Left lung (tissue), 10 donors: ENCODE data around the gene GPR158. TPM values are rescaled to one million over a fixed set of nuclear protein-coding genes. Genes with fewer than 3 reads are reported as not detected.

Experiments
- ATAC-seq: fragments of 200-7000 bp; cut with Tn5 transposase; one replicate; pipeline ENCODE4 v1.9.1; 2020; ENCODE audit warnings: moderate library complexity
- DNase-seq, 4 donors: peaks; one replicate each; pipeline ENCODE4 v3.0.0-alpha.2; 2013 to 2020
- H3K27ac ChIP-seq, 2 donors: fragments of 200-600 bp; sonication (generic) in 1 of 2; one replicate each; pipeline versions ENCODE4 v1.5.0 to v1.8.0; 2020 to 2021
- H3K27me3 ChIP-seq, 2 donors: fragments of 200-600 bp; sonication (generic) in 1 of 2; one replicate each; pipeline versions ENCODE4 v1.5.0 to v1.8.0; 2020 to 2021
- H3K36me3 ChIP-seq, 2 donors: fragments of 200-600 bp; sonication (generic) in 1 of 2; one replicate each; pipeline versions ENCODE4 v1.5.0 to v1.8.0; 2020 to 2021
- H3K4me1 ChIP-seq, 2 donors: fragments of 200-600 bp; one replicate each; pipeline ENCODE4 v1.8.0; 2021
- H3K4me3 ChIP-seq, 2 donors: fragments of 200-600 bp; sonication (generic) in 1 of 2; one replicate each; pipeline versions ENCODE4 v1.5.0 to v1.8.0; 2020 to 2021; ENCODE audit warnings: mild to moderate bottlenecking in 1 of 2
- H3K9me3 ChIP-seq, 2 donors: fragments of 200-600 bp; sonication (generic) in 1 of 2; one replicate each; pipeline versions ENCODE4 v1.5.0 to v1.8.0; 2020 to 2021
- CTCF ChIP-seq, 2 donors: fragments of 200-600 bp; sonication (generic) in 1 of 2; IDR thresholded peaks; one replicate each; pipeline versions ENCODE4 v1.5.0 to v1.8.0; 2021; ENCODE audit warnings: antibody characterized with exemption in 2 of 2
- intact Hi-C, 2 donors: fragments of 100-400 bp; cut with DNase I; formaldehyde crosslinking; loops; one replicate each; pipeline versions ENCODE4 v1.11.2 to v1.14.2; 2022
- polyA plus RNA-seq, 6 donors: library from polyadenylated mRNA; unstranded; fragments of 120-200 nt; gene quantifications; one replicate each; pipeline ENCODE4 v1.2.1, GENCODE V29; 2013; ENCODE audit not compliant: insufficient read length in 6 of 6
- total RNA-seq, 2 donors: library from RNA; stranded (reverse); fragmentation: NEBNext Ultra II Directional; extraction: Animal tissue kit (Norgen Biotek cat#: 25700); gene quantifications; one replicate each; pipeline ENCODE4 v1.2.1, GENCODE V29; 2021
- donor health status: DM: no; HTN: yes; CAD: no.
- donor health status: DM: no; HTN: no; CAD: no.

GPR158 gene
- total and polyA plus RNA-seq, 8 donors = 0.05 to 1.5 (median 0.88) TPM

GRCh38 chr10:25504306-25504705, 329.5 kb downstream of the GPR158 start:
- Histone ChIP-seq H3K4me3 (no peak overlapping the region), H3K27me3 (no peaks in the 10 kb centered on the region), H3K4me1 (no peaks in the 10 kb centered on the region), H3K9me3 (no peaks in the 10 kb centered on the region), H3K27ac (no peak overlapping the region), H3K36me3 (no peaks in the 10 kb centered on the region)
- no peak for ATAC-seq
- no peak for TF ChIP-seq CTCF (IDR thresholded peaks at IDR 0.05)
- no peak for DNase-seq
- intact Hi-C loops = no loop called here

- no peak overlapping the region for H3K27ac ChIP-seq
- DNase-seq (no peak), ATAC-seq (no peak)
- no peaks in the 10 kb centered on the region for H3K9me3 ChIP-seq
- no peak overlapping the region for H3K4me3 ChIP-seq
- intact Hi-C loops = no loop called here
- H3K4me1 ChIP-seq = no peaks in the 10 kb centered on the region
- no peaks in the 10 kb centered on the region for H3K36me3 ChIP-seq
- no peaks in the 10 kb centered on the region for H3K27me3 ChIP-seq
- TF ChIP-seq CTCF (IDR thresholded peaks at IDR 0.05) = no peak
These were observed 330.0 kb downstream of the GPR158 start for GRCh38 chr10:25504838-25505237.

GRCh38 chr10:25505466-25505865, 330.7 kb downstream of the GPR158 start:
- no peak overlapping the region for H3K4me3 ChIP-seq
- TF ChIP-seq CTCF (IDR thresholded peaks at IDR 0.05) = no peak
- DNase-seq = no peak
- no peaks in the 10 kb centered on the region for H3K27me3 ChIP-seq
- no peak overlapping the region for H3K27ac ChIP-seq
- intact Hi-C loops = no loop called here
- no peaks in the 10 kb centered on the region for H3K4me1 ChIP-seq
- ATAC-seq = no peak
- H3K9me3 ChIP-seq = no peaks in the 10 kb centered on the region
- no peaks in the 10 kb centered on the region for H3K36me3 ChIP-seq

GRCh38 chr10:25506821-25507335, 332.1 kb downstream of the GPR158 start:
- H3K27me3 ChIP-seq = no peaks in the 10 kb centered on the region
- no peaks in the 10 kb centered on the region for H3K9me3 ChIP-seq
- intact Hi-C loops = no loop called here
- no peaks in the 10 kb centered on the region for H3K4me1 ChIP-seq
- no peak overlapping the region for H3K27ac ChIP-seq
- no peak overlapping the region for H3K4me3 ChIP-seq
- no peaks in the 10 kb centered on the region for H3K36me3 ChIP-seq
- ATAC-seq (no peak), DNase-seq (no peak)
- TF ChIP-seq CTCF (IDR thresholded peaks at IDR 0.05) = no peak

GRCh38 chr10:25508112-25508815, 333.5 kb downstream of the GPR158 start:
- no peak for TF ChIP-seq CTCF (IDR thresholded peaks at IDR 0.05)

More at GRCh38 chr10:25508112-25508815, 333.5 kb downstream of the GPR158 start:
- H3K36me3 ChIP-seq = no peaks in the 10 kb centered on the region
- H3K4me3 ChIP-seq = no peak overlapping the region
- H3K27ac ChIP-seq = no peak overlapping the region
- peak in 2 of 4 donors; percentile 0 to 21 for DNase-seq
- intact Hi-C loops = no loop called here
- H3K9me3 ChIP-seq = no peaks in the 10 kb centered on the region
- no peaks in the 10 kb centered on the region for H3K4me1 ChIP-seq
- no peaks in the 10 kb centered on the region for H3K27me3 ChIP-seq
- ATAC-seq = no peak
